Vagina (tissue), 2 donors: ENCODE results near the gene DENND4B. TPM values are rescaled to one million over a fixed set of nuclear protein-coding genes. Genes with fewer than 3 reads are reported as not detected.

Source experiments
- DNase-seq, 2 donors: peaks; one replicate each; pipeline ENCODE4 v3.0.0-alpha.2; 2017; ENCODE audit errors: extremely low spot score in 2 of 2
- H3K27ac ChIP-seq: fragments of 200-600 bp; sonication (generic); one replicate; pipeline ENCODE4 v1.5.1; 2019
- H3K27me3 ChIP-seq: fragments of 200-600 bp; sonication (generic); one replicate; pipeline ENCODE4 v1.5.1; 2019
- H3K36me3 ChIP-seq, 2 donors: fragments of 200-600 bp; sonication (generic); one replicate each; pipeline ENCODE4 v1.5.1; 2017 to 2019
- H3K4me1 ChIP-seq: fragments of 200-600 bp; sonication (generic); one replicate; pipeline ENCODE4 v1.5.1; 2019
- H3K4me3 ChIP-seq, 2 donors: fragments of 200-600 bp; sonication (generic); 1 replicate in 1 of 2; 2 replicates in 1 of 2; pipeline ENCODE4 v1.5.1; 2016 to 2019
- H3K9me3 ChIP-seq: fragments of 200-600 bp; sonication (generic); one replicate; pipeline ENCODE4 v1.5.1; 2019
- POLR2A ChIP-seq, 2 donors: fragments of 450-650 bp; IDR thresholded peaks; one replicate each; pipeline ENCODE4 v1.6.1; 2017; ENCODE audit warnings: antibody characterized with exemption in 2 of 2, mild to moderate bottlenecking in 2 of 2, moderate library complexity in 2 of 2
- POLR2AphosphoS5 ChIP-seq, 2 donors: sonication (generic); formaldehyde crosslinking; IDR thresholded peaks; one replicate each; pipeline ENCODE4 v1.9.0; 2017; ENCODE audit warnings: antibody characterized with exemption in 2 of 2, mild to moderate bottlenecking in 2 of 2, low read depth in 1 of 2; ENCODE audit not compliant: insufficient read depth in 1 of 2
- intact Hi-C: fragments of 100-400 bp; cut with DNase I; formaldehyde crosslinking; loops from one replicate; pipeline ENCODE4 v1.15.1; 2023
- total RNA-seq: library from RNA; depleted of rRNA; stranded (reverse); fragments of >200 nt; gene quantifications from one replicate; pipeline ENCODE4 v1.2.3, GENCODE V29; 2016
- TF ChIP-seq, protein P1 (sequence below), 3 experiments: fragments of 450-650 bp in 2 of 3; fragments of 200-600 bp in 1 of 3; sonication (generic) in 1 of 3; IDR thresholded peaks; one replicate each; pipeline ENCODE4 v1.5.1; 2017 to 2019; ENCODE audit warnings: antibody characterized with exemption in 3 of 3, mild to moderate bottlenecking in 2 of 3, moderate library complexity in 2 of 3

Gene DENND4B
- total RNA-seq, 1 donor from 2014 or later = 42.7 TPM

DNA sequence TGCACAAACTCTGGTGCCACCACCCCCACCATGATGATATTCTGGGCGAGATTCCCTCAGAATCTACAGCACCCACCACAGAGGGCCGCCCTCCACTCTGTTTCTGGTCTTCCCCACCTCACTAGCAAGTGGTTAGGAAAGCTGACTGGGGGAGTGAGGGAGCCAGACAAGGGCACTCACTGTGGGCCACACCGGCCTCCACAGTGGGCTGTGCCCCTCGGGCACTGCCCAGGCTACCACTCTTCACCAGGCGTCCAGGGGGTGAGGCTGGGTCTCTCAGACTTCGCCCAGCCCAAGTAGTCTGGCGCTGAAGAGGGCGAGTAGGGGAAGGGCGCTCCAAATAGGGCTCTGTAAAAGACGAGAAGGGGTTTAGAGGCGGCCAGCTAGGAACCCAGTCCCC is 12.6 kb downstream of the DENND4B start:
- Histone ChIP-seq H3K36me3 (peaks cover 0 to 64% of the 10 kb centered on the region in 2 donors), H3K27ac (no peak overlapping the region), H3K4me1 (no peaks in the 10 kb centered on the region), H3K9me3 (no peaks in the 10 kb centered on the region), H3K4me3 (no peak overlapping the region), H3K27me3 (no peaks in the 10 kb centered on the region)
- TF ChIP-seq POLR2AphosphoS5 (IDR thresholded peaks at IDR 0.05; ENCODE audit: insufficient read depth in 1 of 2, low read depth in 1 of 2) = no peak
- DNase-seq = no peak
- intact Hi-C loops = no loop called here

DNA sequence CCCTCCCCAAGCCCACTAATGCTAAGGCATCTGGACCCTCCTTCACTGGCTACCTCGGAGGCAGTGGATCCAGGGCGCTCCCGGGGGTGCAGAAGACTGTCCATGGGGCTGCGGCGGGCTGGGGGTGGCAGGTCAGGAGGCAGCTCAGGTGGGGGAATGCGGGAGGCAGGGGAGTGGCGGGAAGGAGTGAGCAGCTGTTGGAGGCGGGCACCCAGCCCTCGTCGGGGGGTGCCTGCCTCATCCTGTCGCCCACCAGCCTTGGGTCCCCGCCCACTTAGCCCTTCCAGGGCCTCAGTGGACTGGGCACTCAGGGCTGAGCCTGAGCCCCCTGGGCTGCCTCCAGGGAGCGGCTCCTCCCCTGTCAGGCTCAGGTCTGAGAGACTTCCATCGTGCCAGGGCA is 13.1 kb downstream of the DENND4B start:
- no peaks in the 10 kb centered on the region for H3K9me3 ChIP-seq
- H3K27ac ChIP-seq = no peak overlapping the region
- TF ChIP-seq POLR2AphosphoS5 (IDR thresholded peaks at IDR 0.05; ENCODE audit: insufficient read depth in 1 of 2, low read depth in 1 of 2) = no peak
- no peak for TF ChIP-seq POLR2A (IDR thresholded peaks at IDR 0.05)
- TF ChIP-seq, protein P1, sequence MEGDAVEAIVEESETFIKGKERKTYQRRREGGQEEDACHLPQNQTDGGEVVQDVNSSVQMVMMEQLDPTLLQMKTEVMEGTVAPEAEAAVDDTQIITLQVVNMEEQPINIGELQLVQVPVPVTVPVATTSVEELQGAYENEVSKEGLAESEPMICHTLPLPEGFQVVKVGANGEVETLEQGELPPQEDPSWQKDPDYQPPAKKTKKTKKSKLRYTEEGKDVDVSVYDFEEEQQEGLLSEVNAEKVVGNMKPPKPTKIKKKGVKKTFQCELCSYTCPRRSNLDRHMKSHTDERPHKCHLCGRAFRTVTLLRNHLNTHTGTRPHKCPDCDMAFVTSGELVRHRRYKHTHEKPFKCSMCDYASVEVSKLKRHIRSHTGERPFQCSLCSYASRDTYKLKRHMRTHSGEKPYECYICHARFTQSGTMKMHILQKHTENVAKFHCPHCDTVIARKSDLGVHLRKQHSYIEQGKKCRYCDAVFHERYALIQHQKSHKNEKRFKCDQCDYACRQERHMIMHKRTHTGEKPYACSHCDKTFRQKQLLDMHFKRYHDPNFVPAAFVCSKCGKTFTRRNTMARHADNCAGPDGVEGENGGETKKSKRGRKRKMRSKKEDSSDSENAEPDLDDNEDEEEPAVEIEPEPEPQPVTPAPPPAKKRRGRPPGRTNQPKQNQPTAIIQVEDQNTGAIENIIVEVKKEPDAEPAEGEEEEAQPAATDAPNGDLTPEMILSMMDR (IDR thresholded peaks at IDR 0.05) = no peak
- intact Hi-C loops = no loop called here
- H3K4me1 ChIP-seq = no peaks in the 10 kb centered on the region
- peaks cover 0 to 64% of the 10 kb centered on the region in 2 donors for H3K36me3 ChIP-seq
- no peaks in the 10 kb centered on the region for H3K27me3 ChIP-seq
- no peak overlapping the region for H3K4me3 ChIP-seq
- DNase-seq = no peak

DNA sequence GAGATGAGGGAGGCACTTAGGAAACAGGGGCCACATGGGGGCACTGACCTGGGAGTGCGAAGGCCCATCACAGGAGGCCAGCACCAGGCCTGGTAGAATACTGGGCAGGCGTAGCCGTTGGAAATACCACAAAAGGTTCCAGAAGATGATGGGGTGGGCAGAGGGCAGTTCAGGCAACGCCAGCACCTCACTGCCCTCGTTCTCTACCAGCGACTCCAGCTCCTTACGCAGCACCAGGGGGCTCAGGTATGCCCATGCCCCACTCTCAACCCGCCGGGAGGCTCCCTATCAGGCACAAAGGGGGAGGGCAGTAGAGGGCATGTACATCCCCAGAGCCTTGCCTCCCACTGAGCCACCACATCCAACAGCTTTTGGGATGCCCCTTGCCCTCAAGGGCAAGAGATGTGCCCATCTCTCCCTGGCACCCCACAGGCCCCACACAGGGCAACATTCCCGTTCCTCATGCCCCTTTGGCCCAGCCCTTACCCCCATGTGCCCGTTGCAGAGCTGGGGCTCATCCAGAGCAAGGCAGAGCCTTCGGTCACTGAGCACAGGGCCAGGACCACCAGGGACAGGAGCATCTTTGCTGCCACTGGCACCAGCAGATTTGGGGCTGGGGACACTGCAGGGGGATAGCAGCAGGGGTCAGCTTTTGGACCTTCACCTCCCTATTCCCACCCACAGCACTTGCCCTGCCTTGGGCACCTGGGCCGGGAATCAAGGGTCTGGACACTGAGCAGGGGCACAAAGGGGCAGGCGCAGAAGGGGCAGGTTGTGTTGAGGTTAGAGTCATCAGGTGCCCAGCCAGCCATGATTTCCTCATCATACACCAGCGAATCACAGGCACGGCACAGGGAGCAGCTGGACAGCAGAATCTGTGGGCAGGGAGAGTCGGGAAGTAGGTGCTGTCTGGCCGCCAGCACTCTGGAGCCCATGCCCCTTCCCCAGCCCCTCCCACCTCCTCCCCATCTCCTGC is 14.1 kb downstream of the DENND4B start:
- H3K36me3 ChIP-seq = peaks cover 0 to 60% of the 10 kb centered on the region in 2 donors
- H3K27ac ChIP-seq = no peak overlapping the region
- no peaks in the 10 kb centered on the region for H3K27me3 ChIP-seq
- no peak for DNase-seq
- no peaks in the 10 kb centered on the region for H3K9me3 ChIP-seq
- intact Hi-C loops = no loop called here
- H3K4me1 ChIP-seq = no peaks in the 10 kb centered on the region
- H3K4me3 ChIP-seq = no peak overlapping the region
- TF ChIP-seq POLR2A (IDR thresholded peaks at IDR 0.05) (no peak), POLR2AphosphoS5 (IDR thresholded peaks at IDR 0.05; ENCODE audit: insufficient read depth in 1 of 2, low read depth in 1 of 2) (no peak)
- TF ChIP-seq, protein P1 (IDR thresholded peaks at IDR 0.05) = no peak

DNA sequence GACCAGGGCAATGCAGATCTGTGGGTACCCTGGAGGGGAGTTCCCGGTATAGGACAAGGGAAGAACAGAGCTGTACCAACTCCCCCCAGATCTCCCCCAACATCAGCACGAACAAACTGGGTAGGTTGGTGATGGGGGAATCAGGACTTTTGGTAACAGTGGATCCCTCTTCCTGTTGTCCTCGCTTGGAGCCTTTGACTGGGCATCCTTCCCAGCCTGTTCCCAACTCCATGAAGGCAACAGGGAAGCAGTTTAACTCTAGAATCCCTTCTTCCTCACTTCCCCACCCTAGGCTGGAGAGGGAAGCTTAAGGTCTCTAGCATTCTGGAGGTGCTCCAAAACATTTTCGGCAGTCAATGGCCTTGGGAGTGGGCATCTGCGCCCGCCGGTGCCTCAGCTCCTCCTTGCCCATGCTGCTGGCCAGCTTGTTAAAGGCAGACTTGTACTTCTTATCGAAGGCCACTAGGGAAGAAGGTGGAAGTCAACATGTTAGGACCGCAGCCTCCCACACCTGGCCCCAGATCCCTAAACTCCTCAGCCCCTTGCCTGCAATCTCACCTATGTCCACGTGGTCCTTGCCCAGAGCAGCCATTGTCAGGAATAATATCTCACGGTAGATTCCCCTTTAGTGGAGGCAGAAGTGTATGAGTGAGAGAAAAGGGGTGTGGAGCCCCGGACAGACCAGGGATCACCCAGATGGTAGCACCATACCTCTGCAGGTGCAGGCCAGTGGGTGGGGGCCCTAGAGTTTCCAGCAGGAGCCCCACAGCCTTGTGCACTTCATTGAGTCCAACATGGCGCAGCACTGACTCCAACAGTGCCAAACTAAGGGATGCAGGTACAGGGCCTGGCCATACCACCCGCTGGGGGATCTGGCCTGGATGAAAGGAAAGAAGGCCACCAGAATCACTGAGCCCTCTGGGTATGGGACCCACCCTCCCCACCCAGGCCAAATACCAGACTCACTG is 16.3 kb downstream of the DENND4B start:
- Histone ChIP-seq H3K36me3 (peaks cover 0 to 40% of the 10 kb centered on the region in 2 donors), H3K27me3 (no peaks in the 10 kb centered on the region), H3K4me3 (no peak overlapping the region), H3K27ac (no peak overlapping the region), H3K9me3 (no peaks in the 10 kb centered on the region), H3K4me1 (no peaks in the 10 kb centered on the region)
- TF ChIP-seq POLR2AphosphoS5 (IDR thresholded peaks at IDR 0.05; ENCODE audit: insufficient read depth in 1 of 2, low read depth in 1 of 2) (no peak), POLR2A (IDR thresholded peaks at IDR 0.05) (no peak)
- TF ChIP-seq, protein P1 (IDR thresholded peaks at IDR 0.05) = no peak
- DNase-seq = no peak
- intact Hi-C loops = no loop called here

DNA sequence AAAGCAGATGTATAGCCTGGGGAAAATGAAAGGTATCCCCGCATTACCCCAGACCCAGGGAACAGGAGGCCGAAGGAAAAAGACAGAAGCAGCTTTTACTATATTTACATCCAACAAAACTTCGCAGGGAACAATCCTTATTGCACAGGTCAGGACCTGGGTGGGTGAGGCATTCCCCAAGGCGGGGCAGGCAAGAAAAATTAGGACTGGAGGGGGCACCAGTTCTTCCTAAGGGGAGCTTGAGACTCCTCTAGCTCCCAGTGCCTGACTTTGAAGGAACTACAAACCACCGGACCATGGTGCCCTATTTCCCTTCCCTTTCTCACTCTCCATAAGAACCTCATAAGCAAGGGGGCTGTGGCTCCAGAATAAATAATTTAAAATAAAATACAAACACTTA is 17.1 kb downstream of the DENND4B start:
- TF ChIP-seq POLR2AphosphoS5 (IDR thresholded peaks at IDR 0.05; ENCODE audit: insufficient read depth in 1 of 2, low read depth in 1 of 2) (no peak), POLR2A (IDR thresholded peaks at IDR 0.05) (no peak)
- TF ChIP-seq, protein P1 (IDR thresholded peaks at IDR 0.05) = no peak
- Histone ChIP-seq H3K36me3 (peaks cover 0 to 32% of the 10 kb centered on the region in 2 donors), H3K27me3 (no peaks in the 10 kb centered on the region), H3K4me1 (peaks cover under 1% of the 10 kb centered on the region), H3K27ac (no peak overlapping the region), H3K9me3 (no peaks in the 10 kb centered on the region), H3K4me3 (no peak overlapping the region)
- no peak for DNase-seq
- intact Hi-C loops = no loop called here
